Stimulated activated CD4-positive, alpha-beta T cell treated with anti-CD3 and anti-CD28 coated beads, Interleukin-15, amount 100 ng/mL, for 1 hour (primary cell): Measurements from ENCODE around the gene C1D.
"Not testable (repeated sequence)": the region's sequence is repeated elsewhere in the genome, so short reads cannot be mapped to it uniquely, and the experiment has no call there.

ENCODE experiments used
- DNase-seq, 2 donors: peaks; one replicate each; pipeline ENCODE4 v3.0.0-alpha.2; 2020; ENCODE audit warnings: low read depth in 1 of 2, low spot score in 1 of 2

The C1D gene, protein sequence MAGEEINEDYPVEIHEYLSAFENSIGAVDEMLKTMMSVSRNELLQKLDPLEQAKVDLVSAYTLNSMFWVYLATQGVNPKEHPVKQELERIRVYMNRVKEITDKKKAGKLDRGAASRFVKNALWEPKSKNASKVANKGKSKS

DNA sequence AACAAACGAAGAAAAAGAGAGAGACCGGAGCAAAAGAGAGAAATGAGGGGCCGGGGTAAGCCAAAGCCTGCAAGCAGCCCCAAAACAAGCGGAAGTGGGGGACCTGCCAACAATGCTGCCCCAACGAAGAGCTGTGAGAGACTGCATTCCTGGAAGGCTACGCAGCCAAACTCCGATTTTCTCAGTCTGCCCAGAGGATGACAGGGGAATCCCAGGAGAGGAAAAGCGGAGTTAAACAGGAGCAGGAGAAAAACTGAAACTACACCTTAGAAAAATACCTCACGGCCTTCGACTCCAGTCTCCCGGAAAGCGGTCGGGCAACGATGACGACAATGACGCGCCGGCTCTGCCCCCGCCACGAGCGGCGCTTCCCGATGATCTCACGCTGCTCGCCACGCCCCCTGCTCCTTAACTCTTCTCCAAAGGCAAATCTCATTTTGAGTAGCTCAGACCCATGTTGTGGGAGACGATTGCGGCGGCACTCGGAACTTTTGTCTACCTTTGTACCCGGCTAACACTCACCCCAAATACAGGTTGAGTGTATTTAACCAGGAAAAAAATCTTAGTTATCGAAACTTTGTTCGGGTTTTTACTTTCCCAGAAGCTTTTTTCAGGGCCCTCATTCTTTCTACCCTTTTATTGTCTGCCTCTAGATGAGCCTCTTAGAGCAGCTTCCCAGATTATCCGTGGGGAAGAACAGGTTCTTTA, at the start of gene C1D:
Gene C1D, minus strand, starts transcription at position 325 of the 708 bp plus-strand sequence. CDS start 15,694 bp downstream, outside the sequence.
- DNase-seq = peak; percentile 73 to 92

- DNase-seq = no peak
Measured at GRCh38 chr2:68110102-68110501, 47.3 kb upstream of the C1D start.

GRCh38 chr2:68108120-68108519, 45.3 kb upstream of the C1D start:
- DNase-seq = no peak

DNA sequence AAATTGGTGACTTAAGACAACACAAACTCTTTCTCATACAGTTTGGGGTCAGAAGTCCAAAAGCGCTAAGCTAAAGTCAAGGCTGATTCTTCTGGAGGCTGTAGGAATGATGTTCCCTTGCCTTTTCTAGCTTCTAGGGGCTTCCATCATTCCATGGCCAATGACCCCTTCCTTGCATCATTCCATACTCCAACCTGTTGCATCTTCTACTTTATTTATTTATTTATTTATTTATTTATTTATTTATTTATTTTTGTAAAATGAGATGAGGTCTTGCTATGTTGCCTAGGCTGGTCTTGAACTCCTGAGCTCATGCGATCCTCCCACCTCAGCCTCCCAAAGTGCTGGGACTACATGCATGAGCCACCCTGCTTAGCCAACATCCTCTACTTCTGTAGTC, 44.7 kb upstream of the C1D start:
- DNase-seq = no peak

- no peak for DNase-seq
Measured at GRCh38 chr2:68104111-68104835, 41.5 kb upstream of the C1D start.

- DNase-seq = no peak
Measured at GRCh38 chr2:68103709-68104055, 40.9 kb upstream of the C1D start.

DNA sequence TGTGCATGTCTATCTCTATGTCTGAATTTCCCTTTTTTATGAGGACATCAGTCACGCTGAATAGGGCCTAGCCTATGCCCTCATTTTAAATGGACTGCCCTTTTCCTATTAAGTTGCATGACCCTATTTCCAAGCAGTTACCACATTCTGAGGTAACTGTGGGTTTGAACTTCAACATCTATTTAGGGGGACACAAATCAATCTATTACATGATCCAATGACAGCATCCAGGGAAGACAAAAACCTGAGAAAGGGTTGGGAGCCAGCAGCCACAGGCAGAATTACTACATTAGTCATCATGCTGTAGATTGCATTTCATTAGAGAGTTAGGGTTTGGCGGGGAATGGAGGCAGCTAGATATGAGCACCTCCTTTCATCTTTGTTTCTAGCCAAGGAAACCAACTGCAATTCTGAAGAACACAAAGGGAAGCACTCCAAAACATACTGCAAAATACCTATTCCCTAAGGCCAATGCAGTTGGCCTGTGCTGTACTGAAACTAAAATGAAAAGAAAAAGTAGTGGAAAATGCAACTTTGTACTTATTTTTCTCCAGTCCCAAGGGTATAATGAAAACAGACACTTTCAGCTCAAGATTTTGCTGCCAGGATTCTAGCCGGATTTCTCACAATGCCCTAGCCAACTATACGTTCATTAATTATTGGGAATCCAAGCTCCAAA, 40.4 kb upstream of the C1D start:
- no peak for DNase-seq

- no peak for DNase-seq
Measured at GRCh38 chr2:68100189-68100588, 37.4 kb upstream of the C1D start.

DNA sequence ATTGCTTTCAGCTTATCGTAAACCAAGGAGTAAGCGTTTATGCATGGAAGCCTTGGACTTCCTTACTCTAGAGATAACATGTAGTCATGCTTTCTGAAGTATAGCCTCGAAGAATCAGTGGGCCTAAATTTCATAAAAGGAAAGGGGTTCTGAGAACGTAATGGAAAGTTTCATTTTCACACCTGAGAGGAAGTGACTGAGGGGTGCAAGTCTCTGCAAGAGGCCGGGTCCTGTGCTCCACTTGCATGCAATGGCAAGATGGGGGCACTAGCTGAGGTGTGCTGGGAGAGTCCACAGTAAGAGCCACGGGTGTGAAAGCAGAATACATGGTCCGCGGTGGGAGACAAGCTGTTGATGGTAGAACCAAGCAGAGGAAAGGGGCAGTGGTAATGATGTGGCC, 36.5 kb upstream of the C1D start:
- DNase-seq = no peak

- no peak for DNase-seq
Measured at GRCh38 chr2:68098291-68098797, 35.5 kb upstream of the C1D start.

- no peak for DNase-seq
Measured at GRCh38 chr2:68094111-68094510, 31.3 kb upstream of the C1D start.

- no peak for DNase-seq
Measured at GRCh38 chr2:68093634-68094033, 30.8 kb upstream of the C1D start.

DNA sequence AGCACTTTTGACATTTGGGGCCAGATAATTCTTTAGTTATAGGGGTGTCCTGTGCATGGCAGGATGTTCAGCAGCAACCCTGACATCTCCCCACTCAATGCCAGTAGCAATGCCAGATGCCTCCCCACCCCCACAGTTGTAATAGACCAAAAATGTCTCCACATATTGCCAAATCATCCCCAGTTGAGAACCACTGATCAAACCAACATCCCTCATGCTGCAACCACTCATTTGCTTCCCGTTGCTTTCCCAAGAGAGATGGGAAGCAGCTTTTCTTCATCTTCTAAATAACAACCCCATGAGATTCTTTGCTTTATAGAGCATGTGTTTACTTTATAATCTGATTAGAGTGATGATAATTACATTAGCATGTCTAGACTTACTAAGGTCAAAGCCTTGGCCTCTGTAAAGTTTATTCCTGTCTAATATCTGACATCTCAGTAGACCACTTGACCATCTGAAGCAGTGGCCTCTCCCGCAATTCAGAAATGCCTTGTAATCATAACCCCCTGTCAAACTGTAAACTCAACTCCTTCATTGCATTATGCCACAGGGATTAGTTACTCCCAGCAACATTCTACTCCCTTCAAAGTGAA, 28.7 kb upstream of the C1D start:
- DNase-seq = no peak

- DNase-seq = no peak
Measured at GRCh38 chr2:68089961-68090360, 27.2 kb upstream of the C1D start.

DNA sequence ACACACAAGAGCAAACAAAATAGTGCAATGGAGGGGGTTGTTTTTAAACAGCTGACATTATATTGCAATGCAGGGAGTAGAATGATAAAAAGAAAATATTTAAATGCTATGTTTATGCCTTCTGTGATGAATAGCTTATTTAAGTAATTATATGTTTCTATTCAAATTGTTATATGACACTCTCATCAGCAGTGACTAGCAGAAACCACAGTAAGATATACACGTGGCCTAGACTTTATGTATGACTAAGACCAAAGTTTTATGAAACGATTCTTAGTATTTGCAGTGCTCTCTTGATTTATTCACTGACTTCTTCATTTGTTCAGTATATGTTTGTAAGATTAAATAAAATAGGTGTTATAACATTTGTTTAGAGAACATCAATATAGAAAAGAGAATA, 26.1 kb upstream of the C1D start:
- DNase-seq = no peak

GRCh38 chr2:68086166-68086565, 23.4 kb upstream of the C1D start:
- DNase-seq = no peak

- no peak for DNase-seq
Measured at GRCh38 chr2:68083346-68083745, 20.5 kb upstream of the C1D start.

GRCh38 chr2:68074050-68074449, 11.2 kb upstream of the C1D start:
- DNase-seq = no peak

DNA sequence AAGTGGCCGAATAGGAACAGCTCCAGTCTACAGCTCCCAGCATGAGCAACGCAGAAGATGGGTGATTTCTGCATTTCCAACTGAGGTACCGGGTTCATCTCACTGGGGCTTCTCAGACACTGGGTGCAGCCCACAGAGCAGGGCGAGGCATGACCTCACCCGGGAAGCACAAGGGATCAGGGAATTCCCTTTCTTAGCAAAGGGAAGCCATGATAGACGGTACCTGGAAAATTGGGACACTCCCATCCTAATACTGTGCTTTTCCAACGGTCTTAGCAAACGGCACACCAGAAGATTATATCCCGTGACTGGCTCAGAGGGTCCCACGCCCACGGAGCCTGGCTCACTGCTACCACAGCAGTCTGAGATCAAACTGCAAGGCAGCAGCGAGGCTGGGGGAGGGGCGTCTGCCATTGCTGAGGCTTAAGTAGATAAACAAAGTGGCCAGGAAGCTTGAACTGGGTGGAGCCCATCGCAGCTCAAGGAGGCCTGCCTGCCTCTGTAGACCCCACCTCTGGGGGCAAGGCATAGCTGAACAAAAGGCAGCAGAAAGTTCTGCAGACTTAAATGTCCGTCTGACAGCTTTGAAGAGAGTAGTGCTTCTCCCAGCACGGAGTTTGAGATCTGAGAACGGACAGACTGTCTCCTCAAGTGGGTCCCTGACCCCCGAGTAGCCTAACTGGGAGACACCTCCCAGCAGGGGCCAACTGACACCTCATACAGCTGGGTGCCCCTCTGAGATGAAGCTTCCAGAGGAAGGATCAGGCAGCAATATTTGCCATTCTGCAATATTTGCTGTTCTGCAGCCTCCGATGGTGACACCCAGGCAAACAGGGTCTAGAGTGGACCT, 1.2 kb upstream of the C1D start:
- DNase-seq = not testable (repeated sequence)

GRCh38 chr2:68060652-68061051, 2.2 kb downstream of the C1D start:
- no peak for DNase-seq
